Thyroid gland (tissue), 4 donors: ENCODE data around the gene RALGDS. TPM values are rescaled to one million over a fixed set of nuclear protein-coding genes. Genes with fewer than 3 reads are reported as not detected.
"Not testable (repeated sequence)": the region's sequence is repeated elsewhere in the genome, so short reads cannot be mapped to it uniquely, and the experiment has no call there.

Experiments
- DNase-seq, 2 donors: peaks; one replicate each; pipeline ENCODE4 v3.0.0-alpha.2; 2019
- H3K27ac ChIP-seq, 3 donors: fragments of 200-600 bp; sonication (generic); 1 replicate in 2 of 3; 2 replicates in 1 of 3; pipeline ENCODE4 v1.5.1; 2016 to 2019; ENCODE audit warnings: mild to moderate bottlenecking in 1 of 3, moderate library complexity in 1 of 3
- H3K27me3 ChIP-seq: fragments of 200-600 bp; sonication (generic); one replicate; pipeline ENCODE4 v1.5.1; 2019
- H3K36me3 ChIP-seq, 2 donors: fragments of 200-600 bp; sonication (generic); one replicate each; pipeline ENCODE4 v1.5.1; 2016 to 2019
- H3K4me1 ChIP-seq, 2 donors: fragments of 200-600 bp; sonication (generic); one replicate each; pipeline ENCODE4 v1.5.1; 2017 to 2019
- H3K4me3 ChIP-seq, 3 donors: fragments of 200-600 bp; sonication (generic); replicated peaks in 1 of 3; 1 replicate in 2 of 3; 2 replicates in 1 of 3; pipeline ENCODE4 v1.5.1; 2016; ENCODE audit warnings: mild to moderate bottlenecking in 1 of 3
- H3K9me3 ChIP-seq: fragments of 200-600 bp; sonication (generic); one replicate; pipeline ENCODE4 v1.5.1; 2017
- CTCF ChIP-seq, 6 experiments: fragments of 200-600 bp in 3 of 6; fragments of 450-650 bp in 3 of 6; sonication (generic) in 3 of 6; IDR thresholded peaks; one replicate each; pipeline ENCODE4 v1.5.1; 2016 to 2019; ENCODE audit warnings: antibody characterized with exemption in 6 of 6, mild to moderate bottlenecking in 2 of 6, inconsistent platforms in 1 of 6, moderate library complexity in 1 of 6
- POLR2A ChIP-seq, 2 donors: fragments of 450-650 bp; IDR thresholded peaks; one replicate each; pipeline ENCODE4 v1.6.1; 2017; ENCODE audit warnings: antibody characterized with exemption in 2 of 2, mild to moderate bottlenecking in 2 of 2, moderate library complexity in 1 of 2
- WGBS, 2 donors: methylation state at CpG; one replicate each; pipeline ENCODE4 v1.1.5; 2017; 5-methylcytosine and 5-hydroxymethylcytosine counted together
- intact Hi-C: fragments of 100-400 bp; cut with DNase I; formaldehyde crosslinking; loops from one replicate; pipeline ENCODE4 v1.15.1; 2023
- total RNA-seq, 4 donors: library from RNA; depleted of rRNA; stranded (reverse); fragments of >200 nt; gene quantifications; one replicate each; pipeline ENCODE4 v1.2.3, GENCODE V29; 2016

RALGDS gene
- total RNA-seq = 10 to 100 TPM; 32.2 to 55.3 (median 43.5) TPM

- no peak for TF ChIP-seq CTCF (IDR thresholded peaks at IDR 0.05)
- no peak for TF ChIP-seq POLR2A (IDR thresholded peaks at IDR 0.05)
- Histone ChIP-seq H3K27ac (peak within 1 kb of the TSS; percentile 86 to 97 (median 95)), H3K4me1 (peaks cover 57 to 79% of the 10 kb centered on the region in 2 donors), H3K27me3 (no peaks in the 10 kb centered on the region), H3K9me3 (no peaks in the 10 kb centered on the region), H3K36me3 (no peaks in the 10 kb centered on the region), H3K4me3 (peak within 1 kb of the TSS; percentile 19 to 83 (median 52))
- DNase-seq = peak; percentile 88 to 91
- intact Hi-C loops = no loop called here
- WGBS, 2 donors = 3 to 32% methylated on average over 3 to 12 of the region's 53 CpGs
These were observed at the start of gene RALGDS for GRCh38 chr9:133121198-133121914. Gene RALGDS, minus strand, starts transcription at chr9:133121240. Its CDS starts 86 bp downstream, at chr9:133121154.

- H3K27me3 ChIP-seq = no peaks in the 10 kb centered on the region
- TF ChIP-seq CTCF (IDR thresholded peaks at IDR 0.05) = no peak
- no peak for TF ChIP-seq POLR2A (IDR thresholded peaks at IDR 0.05)
- intact Hi-C loops = no loop called here
- H3K9me3 ChIP-seq = no peaks in the 10 kb centered on the region
- H3K27ac ChIP-seq = no peak overlapping the region
- DNase-seq = no peak
- 85 to 89% methylated on average over 11 of the region's 11 CpGs for WGBS, 2 donors
- H3K36me3 ChIP-seq = no peaks in the 10 kb centered on the region
- no peak overlapping the region for H3K4me3 ChIP-seq
- no peaks in the 10 kb centered on the region for H3K4me1 ChIP-seq
These were observed 49.7 kb upstream of the RALGDS start for GRCh38 chr9:133170716-133171115.

DNA sequence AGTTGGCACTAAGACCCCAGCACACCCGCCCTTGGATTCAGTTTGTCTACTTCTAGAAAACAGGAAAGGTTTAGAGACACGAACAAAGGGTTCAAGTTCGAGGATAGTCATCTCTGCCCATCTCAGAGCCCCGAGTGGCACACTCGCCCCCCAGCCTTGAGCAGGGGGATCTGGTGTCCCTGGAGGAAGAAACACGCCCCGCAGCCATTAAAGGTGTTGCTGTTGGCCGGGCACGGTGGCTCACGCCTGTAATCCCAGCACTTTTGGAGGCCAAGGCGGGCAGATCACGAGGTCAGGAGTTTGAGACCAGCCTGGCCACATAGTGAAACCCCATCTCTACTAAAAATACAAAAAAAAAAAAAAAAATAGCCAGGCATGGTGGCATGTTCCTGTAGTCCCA, 48.6 kb upstream of the RALGDS start:
- H3K9me3 ChIP-seq, H3K4me1 ChIP-seq, H3K27me3 ChIP-seq, intact Hi-C loops, DNase-seq, H3K4me3 ChIP-seq, H3K27ac ChIP-seq, H3K36me3 ChIP-seq: not testable (repeated sequence)
- 88 to 97% methylated on average over 12 of the region's 12 CpGs for WGBS, 2 donors

DNA sequence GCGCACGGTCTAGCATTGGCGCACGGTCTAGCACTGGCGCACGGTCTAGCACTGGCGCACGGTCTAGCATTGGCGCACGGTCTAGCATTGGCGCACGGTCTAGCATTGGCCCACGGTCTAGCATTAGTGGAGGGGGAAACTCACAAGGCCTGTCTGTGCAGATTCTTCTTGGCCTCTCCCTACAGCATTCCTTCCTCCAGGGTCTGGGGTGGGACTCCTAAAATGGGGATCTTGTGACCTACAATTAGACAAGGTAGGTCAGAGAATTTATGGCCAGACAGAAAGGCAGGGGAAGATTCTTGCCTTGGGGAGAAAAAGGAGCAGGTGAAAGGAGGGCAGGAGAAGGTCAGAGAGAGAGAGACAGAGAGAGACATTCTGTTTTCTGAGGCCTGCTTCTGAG, 48.1 kb upstream of the RALGDS start:
- TF ChIP-seq POLR2A (IDR thresholded peaks at IDR 0.05) = no peak
- TF ChIP-seq CTCF (IDR thresholded peaks at IDR 0.05) = no peak
- 91 to 93% methylated on average over 13 of the region's 13 CpGs for WGBS, 2 donors
- intact Hi-C loops = no loop called here
- no peak overlapping the region for H3K4me3 ChIP-seq
- no peak overlapping the region for H3K27ac ChIP-seq
- H3K4me1 ChIP-seq = peaks cover 3 to 10% of the 10 kb centered on the region in 2 donors
- no peaks in the 10 kb centered on the region for H3K9me3 ChIP-seq
- H3K27me3 ChIP-seq = no peaks in the 10 kb centered on the region
- no peak for DNase-seq
- H3K36me3 ChIP-seq = no peaks in the 10 kb centered on the region

GRCh38 chr9:133168432-133168831, 47.4 kb upstream of the RALGDS start:
- 39 to 56% methylated on average over 3 to 6 of the region's 6 CpGs for WGBS, 2 donors
- intact Hi-C loops = no loop called here
- no peak for TF ChIP-seq POLR2A (IDR thresholded peaks at IDR 0.05)
- TF ChIP-seq CTCF (IDR thresholded peaks at IDR 0.05) = no peak
- Histone ChIP-seq H3K27ac (no peak overlapping the region), H3K4me3 (no peak overlapping the region), H3K36me3 (no peaks in the 10 kb centered on the region), H3K27me3 (no peaks in the 10 kb centered on the region), H3K4me1 (peaks cover 8 to 14% of the 10 kb centered on the region in 2 donors), H3K9me3 (no peaks in the 10 kb centered on the region)
- no peak for DNase-seq
